NCI-H524 treated with DMSO at 0.1 percent for 48 hours (cell line): ENCODE data around the gene CIDEC.

Source experiments
- DNase-seq: peaks from one replicate; lab custom pipeline; 2025; lab: John Stamatoyannopoulos, UW

CIDEC gene

DNA sequence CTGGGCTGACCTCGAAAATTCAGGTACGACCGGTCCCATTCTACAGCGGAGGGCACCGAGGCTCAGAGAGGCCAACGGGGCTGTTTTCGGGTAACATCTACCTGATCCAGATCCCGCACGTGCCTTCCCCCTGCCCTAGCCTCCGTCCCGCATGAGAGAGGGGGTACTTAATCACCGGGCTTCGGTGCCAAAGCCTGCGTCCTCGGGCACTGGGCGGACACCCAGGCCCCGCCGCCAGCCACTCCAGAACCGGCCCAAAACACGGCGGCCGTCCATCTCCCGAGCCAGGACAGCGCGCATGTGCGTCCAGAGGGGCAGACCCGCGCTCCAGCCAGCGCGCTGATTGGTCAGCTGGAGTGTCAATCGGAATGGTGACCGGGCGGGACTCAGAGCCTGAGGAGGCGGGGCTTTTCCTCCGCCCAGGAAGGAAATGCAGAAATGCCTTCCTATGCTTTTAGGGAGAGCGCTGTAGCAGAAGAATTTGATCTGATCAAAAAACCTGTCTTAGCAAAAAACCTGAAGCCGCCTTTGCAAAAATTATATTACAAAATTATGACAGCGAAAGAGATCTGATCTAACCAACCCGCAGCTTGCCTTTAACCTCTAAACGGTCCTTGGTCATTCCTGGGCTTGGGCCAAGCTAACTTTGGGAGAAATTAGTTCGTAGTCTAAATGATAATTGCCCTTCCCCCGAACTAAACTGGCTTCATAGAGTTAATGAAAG is 36.2 kb downstream of the CIDEC start, which contains the start of gene RPUSD3:
TSS of gene RPUSD3 (minus strand) at position 294 of the 724 bp plus-strand sequence. CDS start at position 276, 18 bp downstream.
- DNase-seq = peak; percentile 43

DNA sequence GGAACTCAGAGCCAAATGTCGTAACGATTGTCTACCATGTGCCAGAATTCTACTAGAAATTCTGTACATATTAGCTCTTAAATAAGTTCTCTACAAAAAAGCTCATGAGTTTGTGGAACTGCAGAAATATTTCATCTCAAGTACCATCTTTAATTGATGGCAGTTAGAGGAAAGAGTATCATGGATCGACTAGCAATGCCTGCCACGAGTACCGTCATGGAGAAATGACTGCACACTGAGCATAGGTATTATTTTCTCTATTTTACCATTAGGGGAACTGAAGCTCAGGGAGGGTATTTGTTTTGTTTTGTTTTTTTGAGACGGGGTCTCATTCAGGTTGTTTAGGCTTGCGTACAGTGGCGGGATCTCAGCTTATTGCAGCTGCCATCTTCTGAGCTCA is 39.0 kb downstream of the CIDEC start:
- no peak for DNase-seq

DNA sequence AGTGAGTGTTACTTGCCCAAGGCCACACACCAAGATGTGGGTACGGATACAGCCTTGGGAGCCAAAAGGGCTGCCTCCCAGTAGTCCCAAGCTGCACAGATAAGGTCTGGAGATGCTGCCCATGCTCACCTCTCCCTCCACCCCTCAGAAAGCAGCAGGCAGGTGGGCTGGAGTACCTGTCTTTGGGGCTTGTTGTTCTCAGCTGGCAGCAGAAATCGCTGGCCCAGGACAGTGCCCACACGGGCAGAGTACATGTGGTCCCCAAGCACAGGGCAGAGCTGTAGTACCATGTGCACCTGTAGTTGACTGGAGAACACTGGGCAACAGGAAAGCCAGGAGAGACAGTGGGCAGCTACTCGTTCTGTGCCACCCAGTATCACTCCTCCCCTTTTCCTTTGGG is 41.2 kb downstream of the CIDEC start:
- no peak for DNase-seq

DNA sequence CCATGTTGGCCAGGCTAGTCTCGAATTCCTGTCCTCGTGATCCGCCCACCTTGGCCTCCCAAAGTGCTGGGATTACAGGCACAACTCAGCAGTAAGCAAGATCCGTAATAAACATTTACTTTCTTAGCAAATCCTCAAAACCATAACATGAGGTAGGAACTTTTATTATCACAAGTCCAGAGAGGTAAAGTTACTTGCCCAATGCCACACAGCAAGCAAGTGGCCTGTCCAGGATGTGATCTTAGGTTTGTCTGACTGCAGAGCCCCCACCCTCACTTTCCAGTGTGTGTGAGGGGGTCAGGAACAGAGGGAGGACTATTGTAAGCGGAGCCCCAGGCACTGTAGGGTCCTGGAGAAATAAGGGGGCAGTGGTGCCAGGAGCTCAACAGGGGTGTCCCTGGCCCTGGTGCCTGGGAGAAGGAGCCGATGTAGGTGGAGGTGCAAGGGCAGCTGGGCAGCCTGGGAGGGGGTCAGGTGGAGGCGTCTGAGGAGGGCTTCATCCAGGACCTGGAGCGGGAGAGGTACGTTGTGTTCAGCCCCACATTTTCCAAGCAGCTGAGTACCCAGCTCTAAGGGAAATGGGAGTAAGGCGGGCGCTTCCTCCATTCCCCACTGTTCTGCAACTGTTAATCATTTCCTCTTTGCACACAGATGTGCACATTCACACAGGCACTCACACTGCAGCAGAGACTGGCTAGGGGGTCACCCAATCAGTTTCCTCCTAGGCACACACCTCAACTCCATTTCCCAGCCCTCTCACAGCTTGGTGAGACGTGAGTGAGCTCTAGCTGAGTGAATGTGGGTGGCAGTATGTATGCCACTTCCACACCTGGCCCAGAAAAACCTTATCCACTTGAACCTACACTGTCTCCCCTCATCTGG is 42.1 kb downstream of the CIDEC start:
- no peak for DNase-seq

DNA sequence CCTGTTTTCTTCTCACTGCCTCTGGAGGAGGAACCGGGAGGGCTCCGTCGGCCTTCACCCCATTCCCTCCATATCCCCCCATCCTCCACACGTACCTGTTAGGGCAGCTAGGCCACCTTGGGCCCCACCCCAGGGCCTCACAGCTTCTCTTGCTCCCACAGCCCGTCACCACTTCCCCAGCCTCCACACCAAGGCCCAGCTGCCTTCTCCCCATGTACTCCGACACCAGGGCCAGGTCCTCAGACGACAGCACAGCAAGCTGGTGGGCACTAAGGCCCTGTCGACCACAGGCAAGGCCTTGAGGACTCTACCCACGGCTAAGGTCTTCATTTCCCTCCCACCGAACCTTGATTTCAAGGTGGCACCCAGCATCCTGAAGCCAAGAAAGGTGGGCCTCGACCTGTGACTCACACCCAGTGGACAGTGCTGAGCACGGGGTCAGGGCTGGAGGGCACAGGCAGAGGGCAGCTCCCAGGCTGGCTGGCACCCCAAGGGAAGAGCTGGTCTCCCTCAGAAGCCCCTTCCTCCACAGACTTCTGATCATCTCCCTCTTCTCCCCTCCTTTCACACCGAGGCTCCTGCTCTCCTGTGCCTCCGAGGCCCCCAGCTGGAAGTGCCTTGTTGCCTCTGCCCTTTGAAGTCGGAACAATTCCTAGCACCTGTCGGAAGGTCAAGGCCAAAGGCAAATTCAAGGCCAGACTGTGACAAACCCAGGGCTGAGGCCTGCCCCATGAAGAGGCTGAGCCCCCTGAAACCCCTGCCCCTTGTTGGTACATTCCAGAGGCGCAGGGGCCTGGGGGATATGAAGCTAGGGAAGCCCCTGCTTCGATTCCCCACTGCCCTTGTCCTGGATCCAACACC is 45.3 kb downstream of the CIDEC start:
- no peak for DNase-seq

DNA sequence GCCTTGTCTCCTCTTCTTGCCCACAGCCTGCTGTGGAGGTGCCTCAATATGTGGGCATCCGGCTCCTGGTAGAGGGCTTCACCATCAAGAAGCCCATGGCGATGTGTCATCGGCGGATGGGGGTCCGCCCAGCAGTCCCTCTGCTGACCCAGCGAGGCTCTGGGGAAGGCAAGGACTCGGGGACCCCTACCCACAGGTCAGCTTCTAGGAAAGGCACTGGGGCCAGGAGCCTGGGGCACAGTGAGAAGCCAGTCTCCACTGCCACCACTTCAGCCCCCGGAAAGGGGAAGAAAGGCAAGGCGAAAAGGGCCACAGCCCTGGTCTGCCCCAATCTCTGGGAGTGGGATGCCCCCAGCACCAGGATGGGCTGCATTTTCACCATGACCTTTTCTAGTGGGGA is 47.0 kb downstream of the CIDEC start:
- DNase-seq = no peak

DNA sequence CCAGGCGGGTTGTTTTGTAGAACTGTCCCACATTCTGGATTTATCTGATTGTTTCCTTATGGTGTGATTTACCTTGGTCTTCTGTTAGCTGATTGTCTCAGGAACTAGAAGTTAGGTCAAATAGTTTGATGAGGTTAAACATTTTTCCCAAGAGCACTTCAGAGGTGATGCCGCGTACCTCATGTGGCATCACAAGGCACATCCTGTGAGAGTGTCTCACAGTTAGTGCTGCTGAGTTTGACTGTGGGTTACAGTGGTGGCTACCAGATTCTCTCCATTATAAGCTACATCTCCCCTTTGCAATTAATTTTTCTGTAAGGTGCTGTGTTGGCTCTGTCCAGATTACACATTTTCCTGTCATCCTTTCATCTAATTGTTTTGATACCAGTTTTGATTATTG is 48.8 kb downstream of the CIDEC start:
- no peak for DNase-seq

DNA sequence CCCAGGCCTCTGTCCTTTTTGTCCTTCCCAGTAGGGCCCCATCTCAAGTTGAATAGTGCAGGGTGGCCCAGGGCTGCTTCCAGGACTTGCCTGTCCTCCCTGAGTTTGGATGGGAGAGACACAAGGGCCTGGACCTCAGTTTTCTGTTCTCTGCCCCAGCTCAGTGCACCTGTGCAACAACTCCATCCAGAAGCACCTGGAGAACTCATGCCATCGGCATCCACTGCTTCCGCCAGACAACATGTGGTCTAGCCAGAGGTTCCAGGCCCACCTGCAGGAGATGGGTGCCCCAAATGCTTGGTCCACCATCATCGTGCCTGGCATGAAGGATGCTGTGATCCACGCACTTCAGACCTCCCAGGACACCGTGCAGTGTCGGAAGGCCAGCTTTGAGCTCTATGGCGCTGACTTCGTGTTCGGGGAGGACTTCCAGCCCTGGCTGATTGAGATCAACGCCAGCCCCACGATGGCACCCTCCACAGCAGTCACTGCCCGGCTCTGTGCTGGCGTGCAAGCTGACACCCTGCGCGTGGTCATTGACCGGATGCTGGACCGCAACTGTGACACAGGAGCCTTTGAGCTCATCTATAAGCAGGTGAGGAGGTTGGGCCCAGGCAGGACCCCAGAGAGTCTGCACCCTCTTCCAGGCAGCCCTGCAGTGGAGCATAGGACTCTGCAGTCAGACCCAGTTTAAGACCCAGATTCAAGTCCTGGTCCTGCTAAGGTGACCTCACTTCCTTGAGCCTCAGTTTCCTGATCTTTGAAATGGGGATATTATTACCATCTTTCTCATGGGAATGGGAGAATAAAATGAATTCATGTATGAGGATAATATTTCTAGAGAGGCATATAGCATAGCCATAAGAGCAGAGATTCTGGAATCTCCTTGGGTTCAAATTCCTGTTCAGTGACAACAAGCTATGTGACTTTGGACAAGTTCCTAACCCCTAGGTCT is 51.0 kb downstream of the CIDEC start:
- no peak for DNase-seq

DNA sequence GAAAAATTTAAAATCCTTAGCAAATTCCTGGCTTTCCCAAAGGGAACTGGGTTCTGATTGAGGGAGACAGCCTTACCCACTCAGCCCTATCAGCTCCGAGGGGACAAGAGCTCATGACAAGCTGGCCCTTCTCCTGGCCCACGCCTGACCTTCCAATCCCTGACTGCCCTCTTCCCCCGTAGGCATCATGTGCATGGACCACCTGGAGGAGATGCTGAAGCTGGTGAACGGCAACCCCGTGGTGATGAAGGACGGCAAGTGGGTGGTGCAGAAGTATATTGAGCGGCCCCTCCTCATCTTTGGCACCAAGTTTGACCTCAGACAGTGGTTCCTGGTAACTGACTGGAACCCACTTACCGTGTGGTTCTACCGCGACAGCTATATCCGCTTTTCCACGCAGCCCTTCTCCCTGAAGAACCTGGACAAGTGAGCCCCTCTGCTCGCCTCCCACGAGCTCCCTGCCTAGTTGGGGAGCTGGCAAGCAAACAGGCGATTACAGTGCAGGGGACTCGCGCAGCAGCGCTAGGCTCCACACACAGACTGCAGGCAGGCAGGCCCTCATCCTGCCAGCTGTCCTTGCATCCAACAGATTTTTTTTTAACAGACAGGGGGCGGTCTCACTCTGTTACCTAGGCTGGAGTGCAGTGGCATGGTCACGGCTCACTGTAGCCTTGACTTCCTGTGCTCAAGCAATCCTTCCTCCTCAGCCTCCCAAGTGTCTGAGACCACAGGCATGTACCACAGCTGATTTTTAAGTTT is 53.1 kb downstream of the CIDEC start:
- no peak for DNase-seq

DNA sequence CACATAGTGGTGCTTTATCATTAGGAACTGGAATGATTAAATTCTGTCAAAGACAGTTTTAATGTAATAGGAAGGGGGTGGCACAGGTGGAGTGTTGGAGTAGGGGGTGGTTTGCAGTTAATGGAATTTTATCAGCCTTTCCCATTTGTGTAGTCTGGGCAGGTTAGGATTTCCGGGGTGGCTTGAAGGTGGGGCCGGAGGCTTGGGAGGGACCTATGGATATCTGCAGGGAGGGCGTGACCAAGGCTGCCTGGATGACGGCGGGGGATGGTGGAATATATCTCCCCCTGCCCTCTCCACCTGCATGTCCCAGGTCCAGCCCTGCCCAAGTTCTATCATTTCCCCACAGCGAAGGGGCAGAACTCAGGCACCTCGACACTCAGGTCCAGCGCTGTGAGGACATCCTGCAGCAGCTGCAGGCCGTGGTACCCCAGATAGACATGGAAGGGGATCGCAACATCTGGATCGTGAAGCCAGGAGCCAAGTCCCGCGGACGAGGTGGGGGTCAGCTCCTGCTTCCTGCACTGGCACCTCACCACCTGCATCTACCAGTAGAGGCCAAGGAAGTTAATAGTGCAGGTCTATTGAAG is 54.5 kb downstream of the CIDEC start:
- no peak for DNase-seq

DNA sequence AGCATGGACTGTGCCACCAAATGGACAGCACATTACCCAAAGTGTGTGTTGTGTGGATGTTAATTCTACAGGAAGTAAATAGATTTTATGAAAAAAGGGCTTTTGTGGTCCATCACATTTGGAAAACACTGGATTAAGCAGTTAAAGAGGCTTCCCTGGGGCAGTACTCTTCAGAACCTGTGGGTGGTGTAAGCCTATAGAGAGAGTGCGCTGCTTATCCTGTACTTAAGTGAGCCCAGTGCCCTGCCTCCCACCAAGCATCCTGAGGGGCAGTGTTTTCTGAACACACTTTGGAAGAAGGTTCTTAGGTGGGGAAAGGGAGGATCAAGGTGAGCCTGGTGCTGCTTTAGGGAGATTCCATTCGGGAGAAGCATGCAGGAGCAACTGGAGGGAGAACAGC is 59.1 kb downstream of the CIDEC start:
- no peak for DNase-seq

DNA sequence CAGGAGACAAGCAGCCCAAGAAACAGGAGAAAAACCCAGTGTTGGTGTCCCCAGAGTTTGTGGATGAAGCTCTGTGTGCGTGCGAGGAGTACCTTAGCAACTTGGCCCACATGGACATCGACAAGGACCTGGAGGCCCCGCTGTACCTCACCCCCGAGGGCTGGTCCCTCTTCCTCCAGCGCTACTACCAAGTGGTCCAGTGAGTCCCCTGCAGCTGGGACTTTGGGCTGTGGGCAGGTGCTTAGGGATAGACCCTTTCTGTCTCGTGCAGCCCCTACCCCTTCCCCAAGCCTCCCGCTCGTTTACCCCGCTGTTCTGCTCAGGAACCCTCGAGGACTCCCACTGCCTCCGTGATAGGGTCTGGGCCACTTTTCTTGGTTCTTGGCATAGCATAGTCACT is 59.5 kb downstream of the CIDEC start:
- DNase-seq = no peak

DNA sequence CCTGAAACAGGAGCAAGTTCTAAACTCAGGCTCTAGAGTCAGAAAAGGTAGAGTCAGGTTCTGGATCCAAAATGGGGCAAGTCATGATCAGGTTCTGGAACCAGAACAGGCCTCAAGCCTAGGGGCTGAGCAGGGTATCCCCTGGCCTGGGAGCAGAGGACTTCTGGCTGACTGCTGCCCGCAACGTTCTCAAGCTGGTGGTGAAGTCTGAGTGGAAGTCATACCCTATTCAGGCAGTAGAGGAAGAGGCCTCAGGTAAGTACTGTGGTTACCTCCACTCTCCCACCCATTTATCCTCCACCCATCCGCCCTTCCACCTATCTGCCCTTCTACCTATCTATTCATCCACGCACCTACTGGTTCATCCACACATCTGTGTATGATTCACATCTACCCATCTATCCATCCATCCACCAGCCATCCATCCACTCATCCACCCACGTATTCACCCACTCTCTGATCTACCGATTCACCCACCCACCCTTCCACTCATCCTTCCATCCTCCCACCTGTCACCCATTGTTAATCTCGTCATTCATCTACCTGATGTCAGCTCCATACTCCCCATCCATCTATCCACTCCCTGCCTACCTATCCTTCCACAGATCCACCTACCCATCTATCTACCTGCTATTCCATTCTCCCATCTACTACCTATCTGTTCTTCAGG is 61.3 kb downstream of the CIDEC start:
- no peak for DNase-seq

DNA sequence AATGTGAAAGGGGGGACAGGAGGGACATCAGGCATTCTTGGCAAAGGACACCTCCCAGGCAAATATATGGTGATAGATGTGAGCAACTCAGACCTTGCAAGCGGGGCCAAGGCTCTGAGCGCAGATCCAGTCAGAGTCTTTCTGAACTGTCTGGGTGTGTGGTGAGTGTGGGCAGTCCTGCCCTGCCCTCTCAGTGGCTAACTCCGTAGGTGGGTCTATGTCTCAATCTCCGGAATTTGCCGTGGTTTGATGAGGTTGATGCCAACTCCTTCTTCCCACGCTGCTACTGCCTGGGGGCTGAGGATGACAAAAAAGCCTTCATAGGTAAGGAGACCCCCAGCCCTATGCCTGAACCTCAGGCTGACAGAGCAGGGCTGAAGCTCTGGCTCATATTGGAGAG is 62.6 kb downstream of the CIDEC start:
- DNase-seq = no peak
